GM19238 (cell line): ENCODE data around the gene CREB5.
"Not testable (repeated sequence)": the region's sequence is repeated elsewhere in the genome, so short reads cannot be mapped to it uniquely, and the experiment has no call there.

Source experiments
- DNase-seq: peaks from one replicate; pipeline ENCODE4 v3.0.0; 2011; ENCODE audit warnings: low spot score; ENCODE audit not compliant: insufficient read length

Gene CREB5

GRCh38 chr7:28807396-28807994 lies 395.2 kb downstream of the CREB5 start:
- no peak for DNase-seq

DNA sequence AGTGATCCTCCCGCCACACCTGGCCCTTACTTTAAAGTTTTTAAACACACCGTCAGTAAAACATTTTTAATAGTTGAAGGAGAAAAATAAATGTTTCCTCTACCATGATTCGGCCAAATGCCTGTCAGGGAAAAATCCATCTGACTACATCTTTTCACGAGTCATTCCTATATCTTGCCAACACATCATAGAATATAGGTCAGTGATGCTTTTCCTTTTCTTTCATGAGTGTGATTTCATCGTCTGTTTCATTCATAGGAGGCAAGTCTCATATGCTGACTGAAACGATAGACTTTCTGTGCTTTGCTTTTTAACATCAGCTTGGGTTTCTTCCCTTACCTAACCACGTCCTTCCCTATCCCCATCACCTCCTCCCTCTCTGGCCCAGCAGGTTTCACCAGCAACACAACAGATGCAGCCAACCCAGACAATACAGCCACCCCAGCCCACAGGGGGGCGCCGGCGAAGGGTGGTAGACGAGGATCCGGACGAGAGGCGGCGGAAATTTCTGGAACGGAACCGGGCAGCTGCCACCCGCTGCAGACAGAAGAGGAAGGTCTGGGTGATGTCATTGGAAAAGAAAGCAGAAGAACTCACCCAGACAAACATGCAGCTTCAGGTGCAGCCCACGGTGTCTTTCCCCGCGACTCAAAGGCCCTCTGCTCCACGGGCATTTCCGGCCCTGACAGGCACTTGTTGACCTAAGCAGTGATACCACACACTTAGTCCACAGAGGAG lies 396.6 kb downstream of the CREB5 start:
- DNase-seq, result no peak

GRCh38 chr7:28811008-28811407 lies 398.7 kb downstream of the CREB5 start:
- no peak for DNase-seq

GRCh38 chr7:28811701-28812430 lies 399.5 kb downstream of the CREB5 start:
- DNase-seq, result no peak

DNA sequence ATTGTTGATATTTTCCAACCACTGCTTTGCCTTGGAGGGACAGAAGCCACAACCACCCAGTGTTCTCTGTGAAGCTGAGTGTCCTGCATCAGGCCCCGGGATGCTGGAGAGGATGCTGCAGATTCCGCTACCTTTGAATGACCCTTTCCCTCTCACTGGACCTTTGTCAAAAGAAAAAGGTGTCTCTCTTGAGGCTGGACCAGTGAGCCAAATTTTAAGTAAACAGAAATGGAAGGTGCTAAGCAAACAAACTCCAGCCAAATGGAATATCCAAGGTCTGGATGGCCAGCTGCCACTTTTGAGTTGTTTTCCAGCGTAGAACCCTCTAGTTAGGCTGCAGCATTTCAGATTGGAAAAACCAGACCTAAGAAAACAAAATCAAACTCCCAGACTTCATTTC lies 400.3 kb downstream of the CREB5 start:
- no peak for DNase-seq

- no peak for DNase-seq
Measured at GRCh38 chr7:28813243-28813962, 401.1 kb downstream of the CREB5 start.

- no peak for DNase-seq
Measured at GRCh38 chr7:28815369-28815927, 403.1 kb downstream of the CREB5 start.

DNA sequence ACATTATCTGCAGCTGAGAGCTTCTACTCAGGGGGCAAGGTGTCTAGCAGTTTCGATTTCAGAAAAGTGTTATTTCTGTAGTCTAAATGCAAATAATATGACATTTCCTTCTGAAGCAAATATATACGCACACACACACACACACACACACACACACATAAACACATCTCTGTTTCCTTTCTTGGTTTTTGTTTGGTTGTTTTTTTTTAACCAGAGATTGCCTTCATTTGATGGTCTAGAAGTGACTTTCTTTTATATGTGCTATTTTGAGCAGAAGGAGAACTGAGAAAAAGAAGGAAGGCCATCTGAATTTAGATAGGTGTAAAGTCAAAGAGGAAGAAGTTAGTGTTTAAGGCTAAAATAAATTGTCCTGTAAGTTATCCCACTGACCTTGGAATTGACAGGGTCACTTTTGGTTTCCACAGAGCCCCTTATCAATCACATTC lies 403.6 kb downstream of the CREB5 start:
- DNase-seq, result no peak

DNA sequence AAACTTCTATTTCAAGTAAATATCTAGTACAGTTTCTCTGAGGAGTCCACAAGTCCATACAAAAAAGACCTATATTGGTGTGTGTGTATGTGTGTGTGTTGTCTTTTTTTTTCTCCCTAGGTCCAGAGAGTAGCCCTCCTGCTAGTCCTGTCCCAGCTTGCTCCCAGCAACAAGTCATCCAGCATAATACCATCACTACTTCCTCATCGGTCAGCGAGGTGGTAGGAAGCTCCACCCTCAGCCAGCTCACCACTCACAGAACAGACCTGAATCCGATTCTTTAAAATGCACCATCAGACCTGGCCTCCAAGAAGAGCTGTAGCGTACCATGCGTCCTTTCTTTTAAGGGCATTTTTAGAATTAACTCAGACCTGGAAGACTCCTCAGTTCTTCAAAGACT lies 406.7 kb downstream of the CREB5 start:
- no peak for DNase-seq

DNA sequence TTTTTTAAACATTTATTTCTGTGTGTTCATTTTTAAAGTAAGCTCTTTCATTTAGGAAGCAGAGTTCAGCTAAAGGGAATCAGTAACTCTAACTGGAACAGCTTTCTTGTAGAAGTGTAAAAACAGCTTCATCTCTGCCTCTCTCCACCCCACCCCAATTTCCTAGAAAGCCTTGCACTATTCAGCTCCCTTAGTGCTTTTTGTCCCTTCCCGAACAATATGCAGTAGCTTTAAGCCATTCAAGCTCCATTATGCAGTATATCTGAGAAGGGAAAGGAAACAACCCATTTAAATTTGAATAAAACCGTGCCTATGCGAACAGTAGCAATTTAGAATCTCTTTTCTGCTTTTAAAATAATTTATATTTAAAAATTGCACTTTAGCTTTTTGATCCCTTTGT lies 411.3 kb downstream of the CREB5 start:
- no peak for DNase-seq

DNA sequence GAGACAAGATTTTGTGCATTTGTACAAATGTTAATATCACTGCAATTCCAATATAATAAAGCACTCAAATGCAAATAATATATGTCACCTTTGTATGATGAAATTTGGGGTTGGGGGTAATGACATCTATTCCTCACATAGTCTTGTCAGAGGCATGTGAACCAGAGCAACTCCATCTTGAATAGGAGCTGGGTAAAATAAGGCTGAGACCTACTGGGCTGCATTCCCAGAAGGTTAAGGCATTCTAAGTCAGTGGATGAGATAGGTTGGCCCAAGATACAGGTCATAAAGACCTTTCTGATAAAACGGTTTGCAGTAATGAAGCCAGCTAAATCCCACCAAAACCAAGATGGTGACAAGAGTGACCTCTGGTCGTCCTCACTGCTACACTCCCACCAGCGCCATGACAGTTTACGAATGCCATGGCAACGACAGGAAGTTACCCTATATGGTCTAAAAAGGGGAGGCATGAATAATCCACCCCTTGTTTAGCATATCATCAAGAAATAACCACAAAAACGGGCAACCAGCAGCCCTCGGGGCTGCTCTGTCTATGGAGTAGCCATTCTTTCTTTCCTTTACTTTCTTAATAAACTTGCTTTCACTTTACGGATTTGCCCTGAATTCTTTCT lies 413.6 kb downstream of the CREB5 start:
- not testable (repeated sequence) for DNase-seq

DNA sequence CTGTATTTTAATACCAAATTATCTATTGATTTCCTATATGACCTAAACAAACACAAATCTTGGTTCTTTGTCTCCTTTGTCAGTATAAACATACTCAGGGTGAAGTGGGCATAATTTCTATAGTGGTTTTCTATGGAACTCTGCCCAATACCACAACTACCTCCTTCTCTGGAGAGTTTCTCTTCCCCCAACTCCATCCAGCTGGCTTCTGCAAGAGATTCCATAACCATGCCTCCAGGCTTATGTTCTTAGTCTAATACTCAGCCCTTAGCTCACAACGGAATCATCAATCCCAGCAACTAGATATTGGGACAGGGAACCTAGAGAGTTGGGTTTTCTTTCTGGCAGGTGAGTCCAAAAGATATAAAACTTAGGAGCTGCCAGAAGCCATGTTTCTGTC lies 418.5 kb downstream of the CREB5 start:
- DNase-seq, result no peak

- no peak for DNase-seq
Measured at GRCh38 chr7:28832669-28833068, 420.4 kb downstream of the CREB5 start.

- no peak for DNase-seq
Measured at GRCh38 chr7:28835800-28836199, 423.5 kb downstream of the CREB5 start.

DNA sequence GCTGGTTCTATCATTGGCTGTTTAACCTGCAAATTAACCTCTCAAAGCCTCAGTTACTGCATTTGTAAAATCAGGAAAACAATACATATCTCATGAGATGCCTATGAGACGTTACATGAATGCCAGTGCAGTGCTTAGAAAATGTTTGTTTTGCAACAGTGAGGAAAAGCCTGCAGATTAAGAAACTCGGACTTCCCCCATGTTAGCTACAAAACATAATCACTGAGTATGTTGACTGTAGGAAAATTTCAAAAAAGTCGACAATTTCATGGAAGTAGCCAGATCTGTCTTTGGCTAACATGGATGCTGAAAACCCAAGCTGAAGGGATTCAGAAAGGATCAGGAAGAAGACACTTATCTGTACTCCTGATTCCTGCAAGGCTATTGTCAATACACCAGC lies 424.4 kb downstream of the CREB5 start:
- no peak for DNase-seq

GRCh38 chr7:28837216-28837615 lies 424.9 kb downstream of the CREB5 start:
- no peak for DNase-seq

- DNase-seq, result no peak
Measured at GRCh38 chr7:28840592-28840995, 428.3 kb downstream of the CREB5 start.

DNA sequence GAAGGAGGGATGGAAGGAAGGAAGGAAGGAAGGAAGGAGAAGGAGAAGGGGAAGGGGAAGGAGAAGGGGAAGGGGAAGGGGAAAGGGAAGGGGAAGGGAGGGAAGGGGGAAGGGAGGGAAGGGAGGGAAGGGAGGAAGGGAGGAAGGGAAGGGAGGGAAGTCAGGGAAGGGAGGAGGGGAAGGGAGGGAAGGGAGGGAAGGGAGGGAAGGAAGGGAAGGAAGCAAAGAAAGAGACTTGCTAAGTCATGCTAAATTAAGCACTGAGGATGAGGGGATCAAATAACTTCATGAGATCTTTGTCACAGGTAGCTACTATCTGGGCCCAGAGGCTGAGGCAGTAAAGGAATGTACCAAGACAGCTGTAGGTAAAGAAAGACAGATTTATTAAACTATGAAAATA lies 429.4 kb downstream of the CREB5 start:
- no peak for DNase-seq

DNA sequence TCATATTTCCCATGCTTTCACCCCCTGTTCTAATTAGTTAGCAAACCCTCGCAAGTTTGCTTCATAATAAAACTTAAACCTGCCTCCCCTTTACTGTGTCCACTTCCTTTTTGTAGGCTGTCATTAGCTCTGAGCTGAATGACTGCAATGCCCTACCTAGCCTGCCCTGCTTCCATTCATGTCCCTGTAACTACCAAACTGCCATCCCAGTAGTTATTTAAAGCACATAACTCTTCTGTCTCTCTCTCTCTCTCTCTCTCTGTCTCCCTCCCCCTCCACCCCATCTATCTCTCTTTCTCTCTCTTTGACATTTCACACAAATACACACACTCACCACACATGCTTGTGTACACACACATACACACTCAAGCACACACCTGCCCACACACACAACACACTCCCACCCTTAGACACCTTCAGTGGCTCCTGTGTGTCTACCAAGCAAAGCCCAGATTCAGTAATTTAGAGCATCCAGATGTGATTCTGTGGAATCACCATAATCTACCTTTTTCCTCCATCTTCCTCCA lies 430.5 kb downstream of the CREB5 start:
- no peak for DNase-seq

- DNase-seq, result no peak
Measured at GRCh38 chr7:28845106-28845505, 432.8 kb downstream of the CREB5 start.

GRCh38 chr7:28847176-28847575 lies 434.9 kb downstream of the CREB5 start:
- DNase-seq, result no peak
